Osteocyte (in vitro differentiated cells): Measurements from ENCODE around the gene ARHGDIA. TPM values are rescaled to one million over a fixed set of nuclear protein-coding genes. Genes with fewer than 3 reads are reported as not detected.
"Not testable (repeated sequence)": the region's sequence is repeated elsewhere in the genome, so short reads cannot be mapped to it uniquely, and the experiment has no call there.

Experiments
- DNase-seq: peaks from one replicate; pipeline ENCODE4 v3.0.0; 2021; ENCODE audit warnings: mixed read lengths; ENCODE audit not compliant: unreplicated experiment; ENCODE audit errors: extremely low spot score
- H3K27ac Mint-ChIP-seq: one replicate; pipeline ENCODE4 v1.8.0; 2021; ENCODE audit warnings: mild to moderate bottlenecking, mixed read lengths; ENCODE audit not compliant: unreplicated experiment
- H3K27me3 Mint-ChIP-seq: one replicate; pipeline ENCODE4 v1.8.0; 2021; ENCODE audit warnings: mixed read lengths; ENCODE audit not compliant: unreplicated experiment
- H3K36me3 Mint-ChIP-seq: one replicate; pipeline ENCODE4 v1.8.0; 2021; ENCODE audit warnings: mixed read lengths; ENCODE audit not compliant: unreplicated experiment
- H3K4me1 Mint-ChIP-seq: one replicate; pipeline ENCODE4 v1.8.0; 2021; ENCODE audit warnings: mixed read lengths; ENCODE audit not compliant: unreplicated experiment
- H3K4me3 Mint-ChIP-seq: one replicate; pipeline ENCODE4 v1.8.0; 2021; ENCODE audit warnings: mild to moderate bottlenecking, moderate library complexity, mixed read lengths; ENCODE audit not compliant: unreplicated experiment
- H3K9me3 Mint-ChIP-seq: one replicate; pipeline ENCODE4 v1.8.0; 2021; ENCODE audit warnings: mixed read lengths; ENCODE audit not compliant: unreplicated experiment
- CTCF ChIP-seq: fragments of 200-600 bp; sonication (generic); IDR thresholded peaks from 2 replicates; pipeline ENCODE4 v1.5.0; 2021; ENCODE audit warnings: antibody characterized with exemption, mild to moderate bottlenecking, moderate library complexity
- long read RNA-seq: library from polyadenylated mRNA; unstranded; transcript quantifications from one replicate; pipeline ENCODE4 v2.0.0, GENCODE V29; 2021
- total RNA-seq: library from RNA; stranded (reverse); gene quantifications from 2 replicates; pipeline ENCODE4 v1.2.1, GENCODE V29; 2021

Gene ARHGDIA
- total RNA-seq, result 430 and 433 TPM in 2 replicates
- long read RNA-seq, partial matches to known transcripts, result 0 of 2 reads
- long read RNA-seq, other reads (novel, unspliced or antisense), result 2 of 2 reads

DNA sequence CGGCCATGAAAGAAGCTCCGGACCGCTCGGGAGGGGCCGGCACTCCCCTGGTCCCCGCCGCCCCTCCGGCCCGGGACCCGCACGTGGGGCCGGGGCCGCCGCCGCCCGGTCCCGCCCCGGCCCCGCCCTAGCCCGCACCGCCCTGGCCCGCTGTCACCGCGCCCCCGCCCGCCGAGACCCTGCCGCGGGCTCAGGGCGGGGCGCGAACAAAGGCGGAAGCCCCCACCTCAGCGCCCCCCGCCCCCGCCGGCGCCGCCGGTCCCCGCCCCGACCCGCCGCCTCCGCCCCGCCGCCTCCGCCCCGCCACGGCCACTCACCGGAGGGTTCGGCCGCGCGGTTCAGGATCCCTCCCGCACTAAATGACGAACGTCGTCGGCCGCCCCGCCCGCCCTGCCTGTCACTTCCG is at the start of gene ARHGDIA:
Gene ARHGDIA (minus strand): TSS at position 357 of the 406 bp plus-strand sequence. CDS start 1,407 bp downstream, outside the sequence.
- peak within 1 kb of the TSS; percentile 81 for H3K4me3 Mint-ChIP-seq
- no peak for TF ChIP-seq CTCF
- no peak for DNase-seq
- no peaks in the 10 kb centered on the region for H3K9me3 Mint-ChIP-seq
- H3K36me3 Mint-ChIP-seq, result peaks cover 4% of the 10 kb centered on the region
- H3K4me1 Mint-ChIP-seq, result peaks cover 40% of the 10 kb centered on the region
- H3K27ac Mint-ChIP-seq, result peak within 1 kb of the TSS; percentile 90
- H3K27me3 Mint-ChIP-seq, result no peaks in the 10 kb centered on the region

- DNase-seq, result no peak
- Mint-ChIP-seq H3K9me3 (no peaks in the 10 kb centered on the region), H3K4me1 (peaks cover 21% of the 10 kb centered on the region), H3K27me3 (no peaks in the 10 kb centered on the region), H3K27ac (peak overlapping the region; percentile 44), H3K4me3 (no peak overlapping the region), H3K36me3 (peaks cover 7% of the 10 kb centered on the region)
- TF ChIP-seq CTCF, result no peak
Observed at GRCh38 chr17:81918832-81919545, 47.9 kb upstream of the ARHGDIA start.

DNA sequence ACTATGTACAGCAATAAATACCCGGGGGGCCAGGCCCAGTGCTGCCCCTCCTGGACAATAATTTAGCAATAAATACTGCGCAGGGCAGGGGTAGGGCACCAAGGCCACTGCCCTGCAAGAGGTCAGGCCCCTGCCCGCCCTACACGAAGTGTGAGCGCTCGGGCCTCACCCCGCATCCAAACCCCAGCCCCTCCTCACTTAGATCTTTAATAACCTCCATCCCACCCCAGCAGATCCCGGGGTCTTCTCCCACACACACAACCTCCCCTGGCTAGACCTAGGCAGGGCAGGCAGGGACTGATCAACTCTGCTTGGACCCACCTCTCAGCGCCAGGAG is 47.2 kb upstream of the ARHGDIA start:
- not testable (repeated sequence) for H3K36me3 Mint-ChIP-seq, H3K9me3 Mint-ChIP-seq, DNase-seq, H3K27me3 Mint-ChIP-seq
- Mint-ChIP-seq H3K27ac (peak overlapping the region; percentile 60), H3K4me1 (peaks cover 17% of the 10 kb centered on the region), H3K4me3 (peak overlapping the region; percentile 80)
- peak; percentile 21 for TF ChIP-seq CTCF

GRCh38 chr17:81917565-81918332 is 46.6 kb upstream of the ARHGDIA start, which contains the start of gene SIRT7:
Gene SIRT7 (minus strand): TSS chr17:81918176. CDS start chr17:81918131, 45 bp downstream.
- Mint-ChIP-seq H3K9me3 (no peaks in the 10 kb centered on the region), H3K4me1 (peaks cover 13% of the 10 kb centered on the region), H3K36me3 (peaks cover 14% of the 10 kb centered on the region), H3K27me3 (no peaks in the 10 kb centered on the region), H3K4me3 (peak within 1 kb of the TSS; percentile 80), H3K27ac (peak within 1 kb of the TSS; percentile 60)
- TF ChIP-seq CTCF, result no peak
- DNase-seq, result peak; percentile 92
